GM18519 (cell line): ENCODE data around the gene SMIM43.
"Not testable (repeated sequence)": the region's sequence is repeated elsewhere in the genome, so short reads cannot be mapped to it uniquely, and the experiment has no call there.

Experiments
- ATAC-seq: cut with Tn5 transposase; IDR thresholded peaks from one replicate; pipeline ENCODE4 v1.9.1; 2021; ENCODE audit warnings: mild to moderate bottlenecking, moderate library complexity; ENCODE audit not compliant: unreplicated experiment, low FRiP score

Gene SMIM43

DNA sequence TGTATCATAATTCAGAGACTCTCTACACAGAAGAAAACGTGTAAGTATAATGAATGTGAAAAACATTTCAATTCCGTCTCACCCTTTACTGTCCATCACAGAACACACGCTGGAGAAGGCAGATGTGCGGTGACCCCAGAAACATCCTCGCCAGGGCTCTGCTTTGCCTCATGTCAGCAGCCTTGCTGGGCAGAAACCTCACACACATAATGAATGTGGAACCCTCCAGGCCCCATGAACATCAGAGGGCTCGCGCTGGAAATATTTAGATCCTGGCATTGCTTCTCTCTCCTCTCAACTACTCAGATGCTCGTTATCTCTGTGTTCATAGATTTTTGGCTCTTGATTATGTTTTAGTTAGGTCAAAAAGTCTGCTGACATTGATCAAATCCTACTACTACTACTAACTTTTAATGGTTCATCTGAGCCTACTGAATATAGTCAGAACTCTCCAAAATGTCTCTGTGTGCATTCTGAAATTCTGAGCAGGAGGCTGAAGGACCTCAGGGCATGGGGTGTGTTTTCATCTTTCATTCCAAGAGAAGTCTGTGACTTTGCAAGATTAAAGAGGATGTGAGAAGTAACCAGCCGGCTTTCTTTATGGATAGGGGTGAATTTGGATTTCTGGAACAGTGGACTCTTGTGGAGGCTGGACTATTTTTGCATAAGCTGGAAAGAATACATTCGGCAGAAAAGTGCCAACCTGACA is 27.0 kb downstream of the SMIM43 start:
- no peak for ATAC-seq

DNA sequence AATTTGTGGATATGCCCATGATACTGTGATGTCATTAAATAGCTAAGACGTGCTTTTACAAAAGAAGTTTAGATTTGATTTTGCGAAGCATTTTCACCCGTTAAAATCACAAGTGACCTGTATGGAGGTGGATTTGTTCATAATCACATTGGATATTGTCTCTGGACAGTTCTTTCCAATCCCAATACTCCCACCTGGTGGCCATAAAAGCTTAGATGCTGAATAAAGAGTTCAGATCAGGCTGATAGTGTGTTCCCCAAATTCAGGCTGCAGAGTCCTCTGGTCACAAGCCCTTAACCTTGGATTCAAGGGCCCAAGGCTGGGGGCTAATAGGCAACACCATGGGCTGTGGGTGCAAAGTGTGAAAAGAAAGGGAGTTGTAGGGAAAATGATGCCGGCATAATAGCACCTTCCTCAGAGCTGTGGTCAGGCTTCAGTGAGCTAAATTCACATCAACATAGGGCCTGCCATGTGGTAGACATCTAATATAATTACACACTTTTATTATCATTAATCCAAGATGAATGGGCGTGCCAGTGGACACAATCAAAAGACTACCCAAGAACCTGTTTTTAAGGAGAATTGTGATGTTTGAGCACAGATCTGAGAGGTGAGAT is 28.1 kb downstream of the SMIM43 start:
- no peak for ATAC-seq

DNA sequence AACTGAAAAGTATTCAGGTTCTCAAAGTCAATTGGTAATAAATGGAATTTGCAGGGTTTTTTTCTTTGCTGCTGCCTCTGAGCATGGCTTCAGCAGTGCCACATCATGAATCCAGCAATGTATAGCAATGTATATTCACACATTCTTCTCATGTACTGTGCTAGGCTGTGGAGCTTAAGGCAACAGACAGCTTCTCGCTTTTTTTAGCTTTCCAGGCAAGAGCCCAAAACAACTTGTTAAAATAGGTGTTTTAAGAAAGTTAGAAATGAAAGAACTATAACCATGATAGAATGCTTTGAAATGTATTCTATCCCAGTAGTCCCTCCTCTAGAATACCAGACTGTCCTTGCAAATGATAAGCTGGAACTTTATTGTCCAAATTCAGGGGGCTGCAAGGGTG is 30.4 kb downstream of the SMIM43 start:
- no peak for ATAC-seq

DNA sequence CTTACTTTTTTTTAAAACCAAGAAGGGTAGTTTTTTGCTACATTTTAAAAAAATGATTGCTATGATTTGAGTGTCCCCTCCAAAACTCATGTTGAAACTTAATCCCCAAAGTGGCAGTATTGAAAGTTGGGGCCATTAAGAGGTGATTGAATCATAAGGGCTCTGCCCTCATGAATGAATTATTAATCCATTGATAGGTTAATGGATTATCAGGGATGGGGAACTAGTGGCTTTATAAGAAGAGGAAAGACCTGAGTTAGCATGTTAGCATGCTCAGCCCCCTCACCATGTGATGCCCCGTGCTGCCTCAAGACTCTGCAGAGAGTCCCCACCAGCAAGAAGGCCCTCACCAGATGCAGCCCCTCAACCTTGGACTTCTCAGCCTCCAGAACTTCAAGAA is 31.0 kb downstream of the SMIM43 start:
- ATAC-seq = no peak

DNA sequence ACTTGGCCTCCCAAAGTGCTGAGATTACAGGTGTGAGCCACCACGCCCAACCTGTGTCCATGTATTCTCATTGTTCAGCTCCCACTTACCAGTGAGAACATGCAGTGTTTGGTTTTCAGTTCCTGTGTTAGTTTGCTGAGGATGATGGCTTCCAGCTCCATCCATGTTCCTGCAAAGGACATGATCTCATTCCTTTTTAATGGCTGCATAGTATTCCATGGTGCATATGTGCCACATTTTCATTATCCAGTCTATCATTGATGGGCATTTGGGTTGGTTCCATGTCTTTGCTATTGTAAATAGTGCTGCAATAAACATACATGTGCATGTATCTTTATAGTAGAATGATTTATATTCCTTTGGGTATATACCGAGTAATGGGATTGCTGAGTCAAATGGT is 35.2 kb downstream of the SMIM43 start:
- ATAC-seq = not testable (repeated sequence)

DNA sequence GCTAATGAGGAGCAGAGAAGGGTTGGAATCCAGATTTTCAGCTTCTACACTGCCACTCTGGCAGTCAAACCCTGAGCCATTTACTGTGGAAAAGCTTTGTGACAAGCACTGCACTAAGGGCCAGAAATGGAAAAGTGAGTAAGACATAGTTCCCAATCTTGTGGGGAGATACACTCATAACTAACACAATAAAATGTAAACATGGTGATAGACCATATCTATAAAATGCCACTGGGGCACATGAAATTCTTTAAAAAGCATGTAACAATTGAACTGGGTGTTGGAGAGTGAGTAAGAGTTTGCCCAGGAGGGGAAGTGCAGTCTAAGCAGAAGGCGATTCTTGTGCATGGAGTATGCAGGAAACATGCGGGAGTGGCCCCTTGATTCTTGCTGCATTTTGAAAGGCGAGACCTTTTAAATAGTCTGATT is 36.2 kb downstream of the SMIM43 start:
- no peak for ATAC-seq

DNA sequence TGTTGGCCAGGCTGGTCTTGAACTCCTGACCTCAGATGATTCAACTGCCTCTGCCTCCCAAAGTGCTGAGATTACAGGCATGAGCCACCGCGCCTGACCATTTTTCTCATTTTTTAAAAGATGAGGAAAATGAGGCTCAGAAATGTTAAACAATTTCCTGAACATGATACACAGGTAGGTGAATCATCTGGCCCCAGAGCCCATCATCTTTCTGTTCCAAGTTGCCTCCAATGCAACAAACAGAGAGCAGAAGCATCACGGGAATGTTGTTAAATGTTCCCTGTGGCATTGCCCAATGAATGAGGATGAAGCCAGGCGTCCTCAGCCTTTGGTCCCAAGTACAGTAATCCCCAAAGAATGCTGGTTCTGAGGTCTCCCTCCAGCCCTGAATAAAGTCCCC is 36.9 kb downstream of the SMIM43 start:
- no peak for ATAC-seq

DNA sequence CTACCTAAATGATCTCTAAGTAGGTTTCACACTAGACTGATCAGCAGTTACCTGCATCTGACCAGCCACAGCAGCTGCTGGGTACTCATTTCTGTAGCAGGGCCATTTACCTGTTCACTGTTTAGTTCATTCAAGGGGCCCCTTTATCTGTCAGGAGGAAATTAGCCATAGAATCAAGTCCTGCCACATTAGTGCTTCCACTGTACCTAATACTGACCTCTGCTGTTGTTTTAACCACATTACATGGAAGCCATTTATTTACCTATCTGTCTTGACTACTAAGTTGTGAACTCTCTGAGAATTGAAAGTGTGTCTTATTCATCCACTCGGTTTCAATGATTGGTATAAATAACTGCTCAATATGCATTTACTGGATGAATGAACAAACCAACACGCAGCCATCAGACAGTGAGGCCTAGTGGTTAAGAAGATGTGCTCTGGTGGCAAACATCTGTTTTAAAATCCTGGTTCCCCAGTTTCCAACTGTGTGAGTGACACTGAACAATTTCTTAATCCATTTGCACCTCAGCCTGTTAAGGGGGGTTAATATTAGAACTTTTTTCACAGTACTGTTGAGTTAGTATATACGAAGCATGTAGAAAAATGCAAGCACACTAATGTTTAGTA is 38.2 kb downstream of the SMIM43 start:
- ATAC-seq = peak; percentile 98

DNA sequence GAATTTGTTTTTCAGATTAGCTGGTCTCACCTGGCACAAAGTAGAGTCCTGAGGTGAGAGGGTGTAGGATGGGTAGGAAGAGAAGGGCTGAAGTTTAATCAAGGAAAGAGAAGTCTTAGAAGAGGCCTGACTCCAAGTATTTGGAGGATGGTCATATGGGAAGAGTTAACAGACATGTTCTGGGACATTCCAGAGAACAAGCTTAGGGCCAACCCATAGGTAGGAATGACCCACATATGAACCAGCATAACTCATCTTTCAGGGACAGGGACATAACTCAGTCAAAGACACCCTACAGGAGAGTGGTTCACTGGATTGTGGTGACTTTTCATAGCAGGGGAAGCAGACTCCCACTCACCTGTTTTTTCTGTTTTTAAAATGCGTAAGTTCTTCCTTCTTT is 40.3 kb downstream of the SMIM43 start:
- ATAC-seq = no peak

DNA sequence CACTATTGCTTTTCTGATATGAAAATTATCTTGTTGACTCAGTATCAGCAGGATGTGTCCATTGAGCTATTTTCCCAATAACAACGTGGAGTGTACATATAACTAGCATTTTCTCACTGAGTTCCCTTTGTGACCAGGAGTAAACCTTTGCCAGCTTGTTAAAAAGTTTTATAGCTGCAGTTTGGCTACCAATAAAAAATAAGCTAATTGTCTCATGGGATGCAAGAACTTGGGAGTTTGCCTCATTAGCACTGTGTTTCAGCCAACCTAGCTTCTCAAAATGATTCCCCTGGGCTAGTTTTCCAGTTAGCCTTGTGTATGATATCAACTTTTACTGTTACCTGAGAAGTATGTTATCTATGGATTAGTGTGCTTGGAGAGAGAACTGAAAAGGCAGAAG is 43.3 kb downstream of the SMIM43 start:
- no peak for ATAC-seq

DNA sequence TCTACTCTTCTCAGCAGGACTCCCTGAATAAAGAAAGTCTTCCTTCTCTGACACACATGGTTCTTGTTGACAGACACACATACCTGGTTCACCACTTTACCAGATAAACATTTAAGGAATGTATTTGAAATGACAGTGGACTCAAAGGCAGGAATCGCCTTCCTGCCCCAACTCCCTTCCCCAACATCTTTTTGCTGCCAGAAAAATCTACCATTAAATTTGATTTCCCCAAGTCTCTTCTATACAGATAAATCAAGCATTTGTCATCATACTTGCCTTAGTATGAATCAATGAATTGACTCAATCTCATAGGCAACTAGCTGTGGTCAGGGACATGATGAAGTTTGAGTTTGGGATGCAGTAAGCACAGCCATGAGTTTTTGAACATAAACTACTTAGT is 44.9 kb downstream of the SMIM43 start:
- no peak for ATAC-seq

DNA sequence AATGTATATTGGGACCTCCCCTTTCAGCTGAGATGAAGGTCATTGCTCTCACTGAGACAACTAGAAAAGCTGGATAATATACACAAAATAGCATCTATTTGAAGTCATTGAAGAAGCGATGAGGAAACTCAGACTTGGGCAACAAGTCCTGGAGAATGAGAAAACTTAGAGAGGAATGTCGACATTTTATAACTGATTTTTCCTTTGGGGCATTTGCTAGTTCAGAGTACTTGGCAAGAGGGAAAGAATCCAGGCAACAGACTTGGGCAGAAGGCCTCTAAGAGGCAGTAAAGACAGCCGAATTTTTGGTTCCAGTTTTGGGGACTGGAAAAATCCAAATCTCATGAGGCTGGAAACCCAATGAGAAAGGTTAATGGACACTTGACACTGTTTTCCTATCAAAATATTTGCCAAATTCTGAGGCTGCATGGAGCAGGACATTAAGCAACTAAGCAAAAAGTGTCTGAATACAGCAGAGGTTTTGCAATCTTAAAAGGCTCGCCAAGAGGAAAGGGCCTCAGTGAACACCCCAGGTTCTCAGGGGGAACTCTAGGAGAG is 47.2 kb downstream of the SMIM43 start:
- ATAC-seq = no peak

DNA sequence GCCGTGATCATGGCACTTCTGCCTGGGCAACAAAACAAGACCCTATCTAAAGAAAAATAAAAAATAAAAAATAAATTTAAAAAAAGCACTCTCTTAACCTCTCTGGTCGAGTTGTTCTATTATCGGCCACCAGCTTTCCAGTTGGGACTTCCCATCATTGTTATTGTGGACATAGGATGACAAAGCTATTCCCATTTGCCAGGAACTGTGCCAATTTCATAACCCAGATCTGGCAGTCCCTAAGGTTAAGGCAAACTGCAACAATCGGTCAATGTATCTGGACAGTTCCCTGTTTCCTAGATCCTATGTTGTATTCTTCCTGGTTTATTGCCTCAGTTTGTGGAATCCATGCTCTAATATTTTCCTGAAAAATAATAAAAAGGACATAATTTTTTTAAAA is 50.4 kb downstream of the SMIM43 start:
- no peak for ATAC-seq

DNA sequence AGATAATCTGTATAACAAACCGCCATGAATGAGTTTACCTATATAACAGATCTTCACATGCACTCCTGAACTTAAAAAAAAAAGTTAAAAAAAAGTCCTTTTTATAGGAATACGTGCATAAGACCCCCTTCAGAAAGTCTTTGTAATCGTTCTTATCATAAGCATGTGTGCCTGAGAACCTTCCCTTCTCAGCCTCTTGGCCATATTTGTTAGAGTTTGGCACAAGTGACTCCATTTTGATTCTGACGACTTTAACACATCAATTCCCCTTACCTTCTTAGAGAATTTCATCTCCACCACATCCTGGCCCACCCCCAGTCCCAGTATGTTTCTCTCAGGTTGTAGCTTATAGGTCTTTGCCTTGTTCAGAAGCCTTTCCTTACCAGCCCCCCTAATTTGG is 52.2 kb downstream of the SMIM43 start:
- no peak for ATAC-seq

DNA sequence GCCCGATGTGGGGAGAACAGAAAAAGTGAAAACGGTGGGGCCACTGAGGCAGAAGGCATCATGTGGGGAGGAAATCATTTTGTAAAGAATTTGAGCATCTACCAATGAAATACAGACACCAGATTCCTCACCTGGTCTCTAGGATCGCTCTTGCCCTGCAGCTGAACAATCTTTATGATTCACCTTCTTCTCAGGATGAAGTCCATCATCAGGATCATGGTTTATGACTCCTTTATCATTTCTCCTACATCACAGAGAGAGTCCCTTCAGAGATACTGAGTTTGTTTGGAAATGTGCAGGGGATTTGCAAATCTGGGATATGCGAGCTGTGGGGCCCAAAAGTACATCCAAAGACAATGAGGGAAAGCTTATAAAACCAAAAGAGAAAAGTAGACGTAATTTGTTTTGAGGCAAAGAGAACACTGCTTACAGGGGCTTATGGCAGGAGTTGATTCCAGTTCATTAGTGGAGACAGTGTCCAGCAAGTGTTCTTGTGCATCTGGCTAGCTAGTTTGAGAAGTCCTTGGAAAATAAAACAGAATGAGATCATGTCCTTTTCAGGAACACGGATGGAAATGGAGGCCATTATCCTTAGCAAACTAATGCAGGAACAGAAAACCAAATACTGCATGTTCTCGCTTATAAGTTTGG is 52.8 kb downstream of the SMIM43 start:
- ATAC-seq = no peak

DNA sequence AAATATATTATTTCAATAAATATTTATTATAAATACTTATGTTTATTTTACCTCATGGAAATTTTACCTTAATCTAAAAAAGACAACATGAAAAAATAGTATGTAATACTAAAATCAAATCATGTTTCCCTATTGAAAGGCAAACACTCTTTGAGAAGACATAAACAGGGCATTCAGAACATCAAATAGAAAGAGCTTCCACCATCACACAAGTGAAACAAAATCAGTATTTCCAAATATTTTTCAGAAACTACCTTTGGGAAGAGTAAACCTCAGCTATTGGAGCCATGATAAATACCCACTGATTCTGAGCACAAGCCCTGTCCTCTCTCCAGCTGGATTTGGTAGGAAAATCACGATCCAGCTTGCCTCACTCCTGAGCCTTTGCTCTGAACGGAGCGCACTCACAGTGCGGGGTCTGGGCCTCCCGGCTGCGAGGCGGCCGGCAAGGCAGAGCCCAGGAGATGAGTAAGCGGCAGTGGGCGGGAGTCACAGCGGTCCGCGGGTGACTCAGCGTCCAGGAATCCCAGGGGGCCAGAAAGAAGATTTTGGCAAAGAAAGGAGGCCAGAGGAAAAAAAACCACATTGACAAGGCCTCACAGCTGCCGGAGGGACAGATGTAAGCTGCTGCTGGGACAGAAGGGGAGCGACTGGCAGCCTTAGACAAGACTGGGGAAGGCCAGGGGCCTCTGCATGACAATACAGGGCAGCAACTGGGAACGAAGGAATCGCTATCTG is 53.5 kb downstream of the SMIM43 start:
- peak; percentile 82 for ATAC-seq

DNA sequence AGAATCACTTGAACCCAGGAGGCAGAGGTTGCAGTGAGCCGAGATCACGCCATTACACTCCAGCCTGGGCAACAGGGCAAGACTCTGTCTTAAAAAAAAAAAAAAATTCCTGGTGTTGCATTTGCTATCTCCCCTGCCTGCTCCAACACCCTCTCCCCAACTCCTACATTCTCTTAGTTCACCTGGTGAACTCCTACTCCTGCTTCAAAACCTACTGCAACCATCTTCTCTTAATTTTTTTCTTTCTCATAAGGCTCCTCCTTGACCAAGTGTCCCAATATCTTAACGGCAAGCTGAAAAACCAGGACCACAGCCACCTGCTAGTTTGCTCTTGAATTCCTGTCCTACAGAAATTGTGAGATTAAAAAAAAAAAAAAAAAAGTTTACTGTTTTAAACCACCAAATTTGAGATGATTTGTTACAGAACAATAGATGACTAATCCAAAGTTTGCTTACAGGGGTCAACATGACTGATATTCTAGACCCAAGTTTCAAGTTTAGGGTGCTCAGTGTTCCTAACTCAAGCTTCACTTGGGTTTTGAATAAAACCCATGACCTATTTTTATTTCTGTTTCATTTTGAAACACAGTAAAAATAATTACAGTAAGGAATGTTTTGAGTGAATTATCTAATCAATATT is 55.1 kb downstream of the SMIM43 start:
- ATAC-seq = no peak
